Mesangial cell (primary cell): ENCODE measurements around the gene PRR19. TPM values are rescaled to one million over a fixed set of nuclear protein-coding genes. Genes with fewer than 3 reads are reported as not detected.

Experiments
- total RNA-seq: library from RNA; depleted of rRNA; stranded (reverse); fragments of >200 nt; gene quantifications from 2 replicates; pipeline ENCODE4 v1.2.3, GENCODE V29; 2015

The PRR19 gene, protein sequence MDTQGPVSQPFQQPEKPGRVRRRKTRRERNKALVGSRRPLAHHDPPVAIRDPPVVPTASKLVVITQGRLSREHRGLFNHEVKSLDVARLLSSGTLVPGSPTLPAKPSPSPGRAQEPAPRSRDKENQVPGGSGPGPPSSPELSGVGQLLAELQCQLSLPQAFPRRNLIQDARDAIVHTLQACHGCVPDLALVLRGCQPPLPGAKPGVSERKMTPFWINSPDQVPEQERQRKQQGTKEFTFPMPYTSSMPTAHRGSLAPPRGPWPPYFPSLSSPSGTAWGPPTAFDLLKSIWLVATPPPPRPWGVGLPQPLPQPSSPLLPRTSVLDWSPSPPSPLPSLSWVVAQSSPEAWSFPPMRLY
- 0.81 and 3.9 TPM in 2 replicates for total RNA-seq

DNA sequence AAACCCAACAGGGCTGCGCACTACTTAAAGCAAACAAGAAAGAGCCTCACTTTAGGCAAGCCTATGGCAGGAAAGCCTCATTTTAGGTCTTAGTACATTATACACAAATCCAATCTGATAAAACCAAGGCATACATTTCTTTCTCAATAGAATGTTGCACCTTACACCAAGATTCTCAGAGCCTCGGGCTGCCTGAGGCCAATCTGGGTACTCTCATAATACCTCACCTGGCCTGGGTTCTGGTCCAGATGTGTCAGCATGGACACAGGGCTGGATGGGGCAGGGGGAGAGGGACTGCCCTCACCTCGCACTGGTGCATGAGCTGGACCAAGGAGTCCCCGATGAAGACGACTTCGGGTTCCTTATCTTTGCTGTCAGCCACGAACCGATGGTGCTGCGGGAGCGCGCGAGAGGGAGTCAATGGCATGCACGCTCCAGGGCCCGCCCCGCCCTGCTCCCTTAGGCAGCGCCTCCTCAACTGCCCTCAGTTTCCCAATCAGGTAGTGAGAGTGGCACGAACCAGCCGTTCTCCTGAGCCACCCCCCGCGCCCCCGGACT lies at the start of gene PRR19:
Gene PRR19, plus strand, starts transcription at position 487 of the 558 bp plus-strand sequence. CDS start 7,453 bp downstream, outside the sequence.

GRCh38 chr19:42254850-42255765 lies 46.8 kb upstream of the PRR19 start, which contains the start of gene ERF:
Gene ERF (minus strand): TSS chr19:42255128. CDS start chr19:42254999, 129 bp downstream.

DNA sequence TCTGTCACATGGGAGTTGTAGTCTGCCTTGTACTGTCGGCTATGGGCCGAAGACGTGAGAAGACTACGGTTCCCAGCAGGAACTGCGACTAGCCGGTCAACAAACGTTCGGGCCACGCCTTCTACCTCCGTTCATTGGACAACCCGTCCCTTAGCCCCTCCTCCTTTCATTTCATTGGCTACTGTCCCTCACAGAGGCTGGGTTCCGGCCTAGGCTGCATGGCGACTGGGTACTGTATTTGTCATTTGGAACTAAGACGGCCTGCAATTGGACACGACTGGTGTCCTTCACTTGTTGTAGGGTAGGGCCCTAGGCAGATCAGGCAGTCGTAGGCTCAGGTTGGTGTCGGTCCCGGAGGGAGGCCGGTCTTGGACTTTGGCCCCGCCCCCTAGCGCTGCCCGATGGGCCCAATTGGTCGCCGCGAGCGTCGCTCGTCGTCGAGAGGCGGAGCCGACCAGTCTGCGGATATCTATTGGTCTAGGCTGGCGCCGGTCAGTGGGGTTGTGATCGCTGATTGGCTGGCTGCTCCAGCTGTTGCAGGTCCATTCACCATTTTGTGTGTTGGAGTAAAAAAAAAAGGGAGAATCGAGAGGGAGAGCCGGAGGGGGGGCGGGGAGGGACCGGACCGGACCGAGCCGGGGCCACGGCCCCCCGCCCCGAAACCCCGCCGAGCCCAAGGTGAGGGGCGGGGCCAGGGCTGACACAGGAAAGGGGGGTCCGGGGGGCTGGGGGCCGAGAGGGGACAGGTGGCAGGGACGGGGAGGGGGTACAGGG lies 33.0 kb upstream of the PRR19 start, which contains the start of gene CIC:
Gene CIC, plus strand, starts transcription at position 549 of the 774 bp plus-strand sequence. CDS start 2,532 bp downstream, outside the sequence.

GRCh38 chr19:42313096-42313839 lies 11.3 kb downstream of the PRR19 start, which contains the start of gene TMEM145:
Gene TMEM145 (plus strand): TSS chr19:42313309. CDS start chr19:42313377, 68 bp downstream.

GRCh38 chr19:42325308-42325895 lies 23.5 kb downstream of the PRR19 start, which contains the start of gene MEGF8:
Gene MEGF8 (plus strand): TSS chr19:42325635. CDS start chr19:42326244, 609 bp downstream.

Other genes starting within 250 kb of the PRR19 start
- 1.1 and 5.6 TPM in 2 replicates for gene GRIK5, start 231.9 kb upstream of the PRR19 start, total RNA-seq
- gene ZNF574, start 226.0 kb upstream of the PRR19 start, total RNA-seq, result 19.9 and 24.0 TPM in 2 replicates
- 0.38 and 0.98 TPM in 2 replicates for gene POU2F2, start 169.7 kb upstream of the PRR19 start, total RNA-seq
- 28.5 and 38.4 TPM in 2 replicates for gene DEDD2, start 84.5 kb upstream of the PRR19 start, total RNA-seq
- 5.5 and 6.0 TPM in 2 replicates for gene ZNF526, start 81.8 kb upstream of the PRR19 start, total RNA-seq
- gene GSK3A, start 59.5 kb upstream of the PRR19 start, total RNA-seq, result 25.6 and 28.4 TPM in 2 replicates
- gene ERF, start 47.0 kb upstream of the PRR19 start, total RNA-seq, result 44.5 and 62.1 TPM in 2 replicates
- 48.9 and 108 TPM in 2 replicates for gene CIC, start 32.9 kb upstream of the PRR19 start, total RNA-seq
- 108 and 112 TPM in 2 replicates for gene PAFAH1B3, start 492 bp downstream of the PRR19 start, total RNA-seq
- 0.13 and 0.16 TPM in 2 replicates for gene TMEM145, start 11.2 kb downstream of the PRR19 start, total RNA-seq
- gene MEGF8, start 23.5 kb downstream of the PRR19 start, total RNA-seq, result 23.8 and 78.8 TPM in 2 replicates
- gene CNFN, start 88.2 kb downstream of the PRR19 start, total RNA-seq, result 3.4 and 5.2 TPM in 2 replicates
- 2.9 and 8.8 TPM in 2 replicates for gene LIPE, start 125.3 kb downstream of the PRR19 start, total RNA-seq
- not detected in 2 replicates for gene CXCL17, start 140.8 kb downstream of the PRR19 start, total RNA-seq
- 0.13 TPM in 1 of 2 replicates, not detected in the other for gene CEACAM1, start 226.3 kb downstream of the PRR19 start, total RNA-seq